Karpas-422 (cell line): ENCODE data around the gene SGMS2. TPM values are rescaled to one million over a fixed set of nuclear protein-coding genes. Genes with fewer than 3 reads are reported as not detected.

Source experiments
- DNase-seq: peaks from one replicate; pipeline ENCODE4 v3.0.0-alpha.2; 2015
- H2AFZ ChIP-seq: fragments of 200-600 bp; sonication (generic); 2 replicates; pipeline ENCODE4 v1.6.1; 2014; ENCODE audit warnings: antibody characterized with exemption, low read length, mixed read lengths
- H3K27ac ChIP-seq: fragments of 200-600 bp; sonication (generic); 2 replicates; pipeline ENCODE4 v1.5.1; 2014; ENCODE audit warnings: mild to moderate bottlenecking, low read length, moderate library complexity
- H3K27me3 ChIP-seq: fragments of 200-600 bp; sonication (generic); 2 replicates; pipeline ENCODE4 v1.6.1; 2014; ENCODE audit warnings: low read length, mixed read lengths
- H3K36me3 ChIP-seq: fragments of 200-600 bp; sonication (generic); 2 replicates; pipeline ENCODE4 v1.6.1; 2014; ENCODE audit warnings: low read length, mixed read lengths; ENCODE audit not compliant: insufficient read depth
- H3K4me1 ChIP-seq: fragments of 200-600 bp; sonication (generic); 2 replicates; pipeline ENCODE4 v1.6.1; 2014; ENCODE audit warnings: mild to moderate bottlenecking, low read length, mixed read lengths
- H3K4me2 ChIP-seq: fragments of 200-600 bp; sonication (generic); 2 replicates; pipeline ENCODE4 v1.6.1; 2014; ENCODE audit warnings: low read length, low read depth, mild to moderate bottlenecking; ENCODE audit not compliant: poor library complexity, severe bottlenecking
- H3K4me3 ChIP-seq: fragments of 200-600 bp; sonication (generic); 2 replicates; pipeline ENCODE4 v1.5.1; 2014; ENCODE audit warnings: mild to moderate bottlenecking, antibody characterized with exemption, low read length, mixed read lengths
- H3K79me2 ChIP-seq: fragments of 200-600 bp; sonication (generic); 2 replicates; pipeline ENCODE4 v1.6.1; 2014; ENCODE audit warnings: mild to moderate bottlenecking, low read length, mixed read lengths
- H3K9ac ChIP-seq: fragments of 200-600 bp; sonication (generic); 2 replicates; pipeline ENCODE4 v1.6.0; 2014; ENCODE audit warnings: low read length
- H3K9me2 ChIP-seq: fragments of 200-600 bp; sonication (generic), shearing (Covaris generic); replicated peaks from 2 replicates; pipeline ENCODE4 v1.6.0; 2014; ENCODE audit warnings: mild to moderate bottlenecking, low read length, moderate library complexity; ENCODE audit not compliant: insufficient read depth
- H3K9me3 ChIP-seq: fragments of 300-700, 200-600 bp; sonication (generic); 2 replicates; pipeline ENCODE4 v1.6.1; 2014; ENCODE audit warnings: low read length, mixed read lengths
- H4K20me1 ChIP-seq: fragments of 200-600 bp; sonication (generic); 2 replicates; pipeline ENCODE4 v1.6.1; 2014; ENCODE audit warnings: mild to moderate bottlenecking, antibody characterized with exemption, low read length, low read depth; ENCODE audit not compliant: insufficient read depth
- total RNA-seq: library from RNA; depleted of rRNA; stranded (reverse); fragments of >200 nt; shearing (Covaris generic); gene quantifications from 2 replicates; pipeline ENCODE4 v1.2.3, GENCODE V29; 2014; ENCODE audit warnings: low replicate concordance

Gene SGMS2
- total RNA-seq, 1 experiment from 2014 or later = not detected

DNA sequence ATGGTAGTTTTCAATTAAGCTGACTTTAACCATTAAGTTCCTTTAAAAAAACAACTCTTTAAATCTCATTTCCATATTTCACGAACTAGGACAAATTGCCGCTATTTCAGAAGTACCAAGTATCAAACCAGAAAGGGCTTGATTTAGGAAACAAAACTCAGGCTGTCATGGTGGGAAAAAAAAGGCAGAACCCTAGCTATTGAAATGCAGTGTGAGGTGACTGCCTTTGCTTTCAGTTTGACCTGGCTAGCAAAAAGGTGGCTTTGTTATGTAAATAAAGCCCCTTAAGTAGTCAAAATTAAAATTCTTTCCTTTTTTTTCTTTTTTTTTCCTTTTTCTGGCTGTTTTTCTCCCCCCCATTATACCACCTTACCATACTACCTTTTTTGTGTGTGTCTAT is 66.0 kb downstream of the SGMS2 start:
- Histone ChIP-seq H3K79me2 (no peaks in the 10 kb centered on the region), H3K9ac (no peak overlapping the region), H4K20me1 (no peaks in the 10 kb centered on the region), H2AFZ (no peak overlapping the region), H3K9me2 (no peaks in the 10 kb centered on the region), H3K27me3 (no peaks in the 10 kb centered on the region), H3K4me2 (no peak overlapping the region), H3K27ac (no peak overlapping the region), H3K9me3 (peaks cover 8% of the 10 kb centered on the region; the same call in 1 of the 2 replicates), H3K4me3 (no peak overlapping the region), H3K4me1 (no peaks in the 10 kb centered on the region), H3K36me3 (no peaks in the 10 kb centered on the region)
- DNase-seq = no peak

DNA sequence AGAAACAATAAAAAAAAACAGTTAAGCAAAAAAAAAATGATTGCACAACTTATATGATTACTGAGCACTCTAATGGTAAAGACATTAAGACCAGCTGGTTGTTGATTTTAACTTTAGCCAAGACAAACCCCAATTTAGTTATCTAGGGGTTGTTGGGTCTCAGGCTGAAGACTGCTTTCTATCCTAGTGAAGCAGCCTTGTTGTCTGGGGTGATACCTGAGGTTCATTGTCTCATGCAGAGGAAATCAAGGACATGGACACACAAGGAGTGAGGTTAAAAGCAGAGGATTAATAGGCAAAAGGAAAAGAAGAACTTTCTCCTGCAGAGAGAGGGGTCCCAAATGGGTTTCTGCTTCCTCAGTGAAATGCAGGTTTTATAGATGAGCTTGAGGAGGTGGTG is 66.6 kb downstream of the SGMS2 start:
- H3K9ac ChIP-seq = no peak overlapping the region
- H4K20me1 ChIP-seq = no peaks in the 10 kb centered on the region
- no peak overlapping the region for H2AFZ ChIP-seq
- H3K4me3 ChIP-seq = no peak overlapping the region
- no peaks in the 10 kb centered on the region for H3K36me3 ChIP-seq
- no peaks in the 10 kb centered on the region for H3K79me2 ChIP-seq
- H3K9me2 ChIP-seq = no peaks in the 10 kb centered on the region
- peaks cover 8% of the 10 kb centered on the region; the same call in 1 of the 2 replicates for H3K9me3 ChIP-seq
- H3K4me2 ChIP-seq = no peak overlapping the region
- no peaks in the 10 kb centered on the region for H3K4me1 ChIP-seq
- no peak overlapping the region for H3K27ac ChIP-seq
- no peak for DNase-seq
- H3K27me3 ChIP-seq = no peaks in the 10 kb centered on the region

DNA sequence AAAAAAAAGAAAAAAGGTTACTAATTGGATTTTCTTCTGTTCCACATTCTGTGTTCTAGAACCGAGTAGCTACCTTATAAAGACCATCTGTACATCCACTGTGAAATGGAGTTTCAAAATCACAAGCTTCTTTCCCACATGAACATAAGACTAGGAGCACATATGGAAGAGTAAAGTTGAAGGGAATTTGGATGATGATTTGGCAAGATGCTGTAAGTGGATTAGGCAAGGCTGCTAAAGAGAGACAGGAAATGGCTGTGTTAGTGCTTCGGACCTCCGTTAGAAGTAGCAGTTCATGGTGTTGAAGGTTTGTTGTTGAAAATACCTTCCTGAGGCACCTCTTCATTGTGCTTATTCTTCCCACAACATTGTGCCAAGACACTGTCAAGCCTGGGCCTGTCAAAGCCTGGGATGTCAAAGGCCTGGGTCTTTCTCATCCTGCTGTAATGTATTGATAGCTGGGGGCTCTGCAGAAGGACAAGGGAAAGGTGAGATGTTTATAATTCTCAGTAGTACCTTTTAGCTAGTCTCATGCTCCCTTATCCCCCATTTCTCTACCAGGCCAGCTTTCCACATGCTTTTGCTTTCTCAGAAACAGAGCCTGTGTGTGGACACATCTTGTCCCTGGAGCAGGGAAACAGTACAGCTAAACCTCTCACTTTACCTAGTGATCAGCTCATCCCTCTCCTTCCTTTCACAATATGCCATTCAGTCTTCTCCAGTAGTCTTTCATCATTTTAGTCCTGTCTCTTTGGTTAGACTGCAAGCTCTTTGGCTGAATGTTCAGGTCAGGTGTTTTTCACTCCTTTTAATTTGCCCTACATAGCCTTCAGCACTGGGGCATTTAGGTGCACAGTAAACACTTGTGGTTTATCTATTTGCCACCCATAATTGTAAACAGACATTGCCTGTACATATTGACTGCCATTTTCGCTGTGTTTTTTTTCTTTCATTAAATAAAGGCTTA is 68.7 kb downstream of the SGMS2 start:
- H3K27me3 ChIP-seq = no peaks in the 10 kb centered on the region
- no peaks in the 10 kb centered on the region for H4K20me1 ChIP-seq
- no peak overlapping the region for H3K27ac ChIP-seq
- no peak overlapping the region for H3K9ac ChIP-seq
- H3K4me1 ChIP-seq = no peaks in the 10 kb centered on the region
- H2AFZ ChIP-seq = no peak overlapping the region
- no peaks in the 10 kb centered on the region for H3K9me2 ChIP-seq
- peaks cover 4% of the 10 kb centered on the region; the same call in 1 of the 2 replicates for H3K9me3 ChIP-seq
- H3K36me3 ChIP-seq = no peaks in the 10 kb centered on the region
- DNase-seq = peak; percentile 28
- no peak overlapping the region for H3K4me3 ChIP-seq
- H3K79me2 ChIP-seq = no peaks in the 10 kb centered on the region
- no peak overlapping the region for H3K4me2 ChIP-seq

DNA sequence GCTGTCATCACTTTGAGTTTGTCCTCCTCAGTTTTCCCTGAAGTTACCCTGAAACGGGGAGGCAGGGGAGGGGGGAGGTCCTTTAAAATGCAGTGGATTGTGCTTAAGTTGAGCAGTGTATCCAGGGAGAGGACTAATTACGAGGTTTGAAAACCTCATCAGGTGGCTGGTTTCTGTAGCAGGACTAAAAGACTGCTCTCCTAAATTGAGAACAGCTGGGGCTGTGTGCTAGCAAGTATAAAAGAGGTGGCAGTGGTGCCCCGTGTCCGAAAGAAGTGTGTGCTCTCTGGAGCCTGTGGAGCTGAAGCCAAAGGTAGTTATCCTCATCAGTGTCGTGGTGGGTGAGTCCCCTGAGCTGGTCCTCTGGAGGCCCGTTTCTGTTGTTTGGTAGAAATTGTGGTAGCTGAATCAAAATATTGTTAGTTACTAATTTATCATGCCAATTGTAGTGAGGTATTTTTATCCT is 69.4 kb downstream of the SGMS2 start:
- Histone ChIP-seq H3K4me2 (no peak overlapping the region), H3K27ac (no peak overlapping the region), H2AFZ (no peak overlapping the region), H3K36me3 (no peaks in the 10 kb centered on the region), H3K27me3 (no peaks in the 10 kb centered on the region), H4K20me1 (no peaks in the 10 kb centered on the region), H3K9ac (no peak overlapping the region), H3K9me2 (no peaks in the 10 kb centered on the region), H3K9me3 (peaks cover 4% of the 10 kb centered on the region; the same call in 1 of the 2 replicates), H3K4me1 (no peaks in the 10 kb centered on the region), H3K4me3 (no peak overlapping the region), H3K79me2 (no peaks in the 10 kb centered on the region)
- DNase-seq = no peak

DNA sequence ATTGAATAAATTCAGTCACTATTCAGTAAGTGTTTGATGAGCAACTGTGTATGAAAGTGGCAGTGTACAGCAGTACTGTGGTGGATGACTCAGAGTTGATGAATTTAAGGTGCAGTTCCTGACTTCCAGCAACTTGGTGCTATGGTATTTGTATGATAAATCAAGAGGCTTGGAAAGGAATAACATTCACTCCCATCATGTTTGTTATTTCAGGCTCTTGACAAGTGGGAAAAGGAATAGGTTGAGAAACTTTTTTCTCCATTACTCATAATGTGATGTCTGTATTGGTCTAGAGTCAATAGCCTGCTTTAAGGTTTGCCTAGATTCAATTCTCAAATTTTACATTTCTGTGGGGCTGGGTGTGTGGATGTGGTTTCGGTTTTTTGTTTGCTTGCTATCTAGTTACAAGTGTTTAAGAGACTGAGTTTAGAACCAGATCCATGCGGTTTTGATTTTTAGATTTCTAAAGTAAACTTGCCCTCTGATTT is 71.5 kb downstream of the SGMS2 start:
- Histone ChIP-seq H3K79me2 (no peaks in the 10 kb centered on the region), H3K36me3 (no peaks in the 10 kb centered on the region), H2AFZ (no peak overlapping the region), H3K27ac (no peak overlapping the region), H3K4me3 (no peak overlapping the region), H4K20me1 (no peaks in the 10 kb centered on the region), H3K4me2 (no peak overlapping the region), H3K27me3 (no peaks in the 10 kb centered on the region), H3K9me3 (no peaks in the 10 kb centered on the region), H3K9me2 (no peaks in the 10 kb centered on the region), H3K9ac (no peak overlapping the region), H3K4me1 (no peaks in the 10 kb centered on the region)
- no peak for DNase-seq

DNA sequence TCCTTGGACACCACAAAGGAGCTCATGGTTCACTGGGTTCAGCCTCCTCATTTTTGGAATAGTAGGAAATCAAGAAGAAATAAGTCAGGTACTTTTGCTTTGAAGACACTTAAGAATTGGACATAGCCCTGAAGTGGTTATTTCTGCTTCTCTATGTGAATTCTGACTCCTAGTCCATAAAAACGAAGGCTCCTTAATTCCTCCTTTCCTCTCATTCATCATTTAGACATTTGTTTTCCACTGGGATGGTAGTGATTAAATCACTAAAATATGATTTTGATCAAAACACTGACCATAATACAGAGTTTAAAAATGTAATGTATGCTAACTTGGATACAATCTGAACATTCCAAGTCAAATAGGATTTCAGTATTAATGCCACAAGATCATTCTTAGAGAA is 71.9 kb downstream of the SGMS2 start:
- H3K4me1 ChIP-seq = no peaks in the 10 kb centered on the region
- no peak overlapping the region for H3K4me3 ChIP-seq
- no peak overlapping the region for H2AFZ ChIP-seq
- H4K20me1 ChIP-seq = no peaks in the 10 kb centered on the region
- H3K27ac ChIP-seq = no peak overlapping the region
- no peak for DNase-seq
- H3K9ac ChIP-seq = no peak overlapping the region
- H3K79me2 ChIP-seq = no peaks in the 10 kb centered on the region
- H3K27me3 ChIP-seq = no peaks in the 10 kb centered on the region
- no peaks in the 10 kb centered on the region for H3K9me2 ChIP-seq
- no peak overlapping the region for H3K4me2 ChIP-seq
- H3K36me3 ChIP-seq = no peaks in the 10 kb centered on the region
- H3K9me3 ChIP-seq = no peaks in the 10 kb centered on the region

DNA sequence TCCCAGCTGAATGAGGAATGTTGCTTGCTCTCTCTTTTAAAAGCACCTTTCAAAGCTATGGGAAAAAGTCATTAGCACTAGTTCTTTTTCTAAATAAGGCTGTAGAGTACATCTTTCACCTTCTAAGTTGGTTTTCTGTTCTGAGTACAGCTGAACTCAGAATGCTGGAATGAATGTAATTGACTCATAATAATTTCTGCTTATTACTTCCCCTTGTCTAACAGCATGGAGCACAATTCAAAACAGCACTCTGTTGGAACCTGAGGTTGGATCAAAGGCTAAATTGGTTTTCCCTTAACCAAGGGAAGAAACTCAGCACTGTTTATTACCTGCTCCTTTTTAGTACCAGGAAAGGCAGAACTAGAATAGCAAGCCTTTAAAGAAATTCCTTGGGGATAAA is 73.1 kb downstream of the SGMS2 start:
- no peaks in the 10 kb centered on the region for H3K9me2 ChIP-seq
- H3K4me2 ChIP-seq = no peak overlapping the region
- H3K27me3 ChIP-seq = no peaks in the 10 kb centered on the region
- H3K27ac ChIP-seq = no peak overlapping the region
- H3K4me3 ChIP-seq = no peak overlapping the region
- no peaks in the 10 kb centered on the region for H3K9me3 ChIP-seq
- H3K4me1 ChIP-seq = no peaks in the 10 kb centered on the region
- DNase-seq = no peak
- no peak overlapping the region for H2AFZ ChIP-seq
- H3K36me3 ChIP-seq = no peaks in the 10 kb centered on the region
- no peak overlapping the region for H3K9ac ChIP-seq
- no peaks in the 10 kb centered on the region for H3K79me2 ChIP-seq
- H4K20me1 ChIP-seq = no peaks in the 10 kb centered on the region

DNA sequence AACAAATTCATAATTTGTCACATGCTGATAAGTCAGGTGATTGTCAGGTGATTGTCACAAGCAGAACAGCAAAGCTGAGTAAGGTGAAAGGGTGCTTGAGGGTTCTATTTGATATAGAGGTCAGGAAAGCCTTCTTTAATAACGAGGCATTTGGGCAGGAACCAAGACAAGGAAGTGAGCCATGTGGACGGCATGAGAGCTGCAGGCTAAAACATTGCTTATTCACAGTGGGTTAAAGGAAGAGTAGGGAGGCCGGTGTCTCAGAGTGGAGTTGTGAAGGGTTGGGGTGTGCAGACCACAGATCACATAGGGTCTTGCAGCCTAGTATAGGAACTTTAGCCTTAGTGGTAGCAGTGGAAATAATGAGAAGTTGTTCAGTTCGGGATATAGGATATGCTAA is 75.3 kb downstream of the SGMS2 start:
- no peaks in the 10 kb centered on the region for H4K20me1 ChIP-seq

More for the DNA sequence above, 75.3 kb downstream of the SGMS2 start:
- H3K36me3 ChIP-seq = no peaks in the 10 kb centered on the region
- no peaks in the 10 kb centered on the region for H3K4me1 ChIP-seq
- H3K9me3 ChIP-seq = no peaks in the 10 kb centered on the region
- no peak overlapping the region for H2AFZ ChIP-seq
- H3K27me3 ChIP-seq = no peaks in the 10 kb centered on the region
- no peak for DNase-seq
- H3K9ac ChIP-seq = no peak overlapping the region
- no peak overlapping the region for H3K4me2 ChIP-seq
- H3K9me2 ChIP-seq = no peaks in the 10 kb centered on the region
- no peak overlapping the region for H3K27ac ChIP-seq
- no peak overlapping the region for H3K4me3 ChIP-seq
- H3K79me2 ChIP-seq = no peaks in the 10 kb centered on the region
